ENCODE data around the gene DPPA5.
"Not testable (repeated sequence)": the region's sequence is repeated elsewhere in the genome, so short reads cannot be mapped to it uniquely, and the experiment has no call there.

Gene DPPA5

DNA sequence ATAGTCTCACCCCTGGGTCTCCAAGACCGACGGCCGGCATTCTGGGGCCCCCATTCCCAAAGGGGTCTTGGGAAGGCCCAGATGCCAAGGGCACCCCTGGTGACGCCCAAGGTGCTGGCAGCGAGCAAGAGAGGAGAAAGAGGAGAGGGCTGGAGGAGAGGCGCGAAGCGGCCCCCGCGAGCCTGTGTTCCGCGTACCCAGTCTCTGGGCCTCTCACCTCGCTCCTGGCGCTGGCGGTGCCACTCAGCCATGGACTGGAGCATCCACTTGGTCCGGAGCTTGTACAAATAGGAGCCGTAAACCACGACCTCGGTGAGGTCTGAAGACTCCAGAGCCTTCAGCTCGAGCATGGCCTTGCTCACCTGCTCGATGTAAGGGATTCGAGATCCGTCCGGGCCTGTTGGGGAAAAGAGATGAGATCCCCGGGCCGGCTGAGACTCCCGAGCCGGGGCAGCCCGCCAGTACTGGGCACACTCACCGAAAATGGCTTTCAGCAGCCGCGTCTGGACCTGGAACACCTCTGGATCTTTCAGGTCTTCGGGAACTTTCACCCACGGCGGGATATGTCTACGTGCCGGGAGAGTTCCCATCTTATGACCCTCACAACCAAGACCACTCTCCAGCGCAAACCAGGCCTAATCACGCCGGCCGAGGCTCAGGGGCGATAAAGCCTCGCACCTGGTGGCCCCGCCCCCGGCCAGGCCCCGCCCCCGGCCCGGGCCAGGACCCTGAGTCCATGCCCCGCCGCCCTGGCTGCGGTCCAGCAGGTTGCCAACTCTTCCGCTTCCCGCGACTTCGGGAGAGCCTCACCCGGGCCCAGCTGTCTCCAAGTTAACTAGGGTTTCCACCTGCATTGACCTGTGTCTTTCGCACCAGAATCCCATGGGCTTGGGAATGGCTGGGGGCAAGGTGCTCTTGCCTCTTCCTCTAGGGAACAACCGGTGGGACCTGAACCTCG lies at the start of gene DPPA5:
Gene DPPA5 (minus strand): TSS at position 641 of the 958 bp plus-strand sequence. CDS start 51 bp downstream, at position 590.
- DNase-seq (ENCODE audit: low read depth) = no peak
- TF ChIP-seq, protein P1, sequence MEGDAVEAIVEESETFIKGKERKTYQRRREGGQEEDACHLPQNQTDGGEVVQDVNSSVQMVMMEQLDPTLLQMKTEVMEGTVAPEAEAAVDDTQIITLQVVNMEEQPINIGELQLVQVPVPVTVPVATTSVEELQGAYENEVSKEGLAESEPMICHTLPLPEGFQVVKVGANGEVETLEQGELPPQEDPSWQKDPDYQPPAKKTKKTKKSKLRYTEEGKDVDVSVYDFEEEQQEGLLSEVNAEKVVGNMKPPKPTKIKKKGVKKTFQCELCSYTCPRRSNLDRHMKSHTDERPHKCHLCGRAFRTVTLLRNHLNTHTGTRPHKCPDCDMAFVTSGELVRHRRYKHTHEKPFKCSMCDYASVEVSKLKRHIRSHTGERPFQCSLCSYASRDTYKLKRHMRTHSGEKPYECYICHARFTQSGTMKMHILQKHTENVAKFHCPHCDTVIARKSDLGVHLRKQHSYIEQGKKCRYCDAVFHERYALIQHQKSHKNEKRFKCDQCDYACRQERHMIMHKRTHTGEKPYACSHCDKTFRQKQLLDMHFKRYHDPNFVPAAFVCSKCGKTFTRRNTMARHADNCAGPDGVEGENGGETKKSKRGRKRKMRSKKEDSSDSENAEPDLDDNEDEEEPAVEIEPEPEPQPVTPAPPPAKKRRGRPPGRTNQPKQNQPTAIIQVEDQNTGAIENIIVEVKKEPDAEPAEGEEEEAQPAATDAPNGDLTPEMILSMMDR (IDR thresholded peaks at IDR 0.05; ENCODE audit: low read length, missing control alignments) = no peak
- H3K4me3 ChIP-seq (replicated peaks; ENCODE audit: low read depth, low read length) = no peak within 1 kb of the TSS

- DNase-seq (ENCODE audit: low read depth) = no peak
- no peak overlapping the region for H3K4me3 ChIP-seq (replicated peaks; ENCODE audit: low read depth, low read length)
- TF ChIP-seq, protein P1 (IDR thresholded peaks at IDR 0.05; ENCODE audit: low read length, missing control alignments) = no peak
Measured at GRCh38 chr6:73400656-73401055, 46.6 kb upstream of the DPPA5 start.

GRCh38 chr6:73395875-73396274 lies 41.8 kb upstream of the DPPA5 start:
- no peak for DNase-seq (ENCODE audit: low read depth)
- no peak overlapping the region for H3K4me3 ChIP-seq (replicated peaks; ENCODE audit: low read depth, low read length)
- TF ChIP-seq, protein P1 (IDR thresholded peaks at IDR 0.05; ENCODE audit: low read length, missing control alignments) = no peak

DNA sequence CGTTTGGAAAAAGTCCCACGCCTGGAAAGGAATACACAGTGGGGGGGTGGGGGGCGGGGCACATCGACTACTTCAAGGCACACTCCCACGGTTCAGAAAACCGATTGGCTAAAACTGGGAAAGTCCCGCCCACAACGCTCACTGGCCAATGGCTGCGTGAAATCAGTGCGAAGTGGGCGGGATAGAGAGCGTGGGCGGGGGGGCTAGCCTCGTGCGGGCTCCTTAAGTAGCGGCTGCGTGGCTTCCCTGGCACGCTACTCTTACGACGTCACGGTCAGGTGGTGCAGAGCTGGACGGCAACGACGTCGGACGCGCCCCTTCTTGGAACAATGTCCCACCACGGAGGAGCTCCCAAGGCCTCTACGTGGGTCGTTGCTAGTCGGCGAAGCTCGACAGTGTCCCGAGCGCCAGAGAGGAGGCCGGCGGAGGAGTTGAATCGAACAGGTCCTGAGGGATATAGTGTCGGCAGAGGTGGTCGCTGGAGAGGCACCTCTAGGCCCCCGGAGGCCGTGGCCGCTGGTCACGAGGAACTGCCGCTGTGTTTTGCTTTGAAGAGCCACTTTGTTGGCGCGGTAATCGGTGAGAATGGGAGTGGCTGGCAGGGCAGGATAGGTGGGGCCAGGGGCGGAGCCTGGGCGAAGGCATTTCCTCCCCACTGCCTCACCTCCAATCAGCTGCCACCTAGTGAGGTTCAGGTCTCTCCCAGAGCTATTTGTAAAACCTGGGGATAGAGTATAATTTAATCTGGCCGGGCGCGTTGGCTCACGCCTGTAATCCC lies 40.7 kb upstream of the DPPA5 start, which contains the start of gene DDX43:
Gene DDX43 (plus strand): TSS at position 252 of the 778 bp plus-strand sequence. CDS start 78 bp downstream, at position 330.
- TF ChIP-seq, protein P1 (IDR thresholded peaks at IDR 0.05; ENCODE audit: low read length, missing control alignments) = no peak
- peak within 1 kb of the TSS; percentile 25 for H3K4me3 ChIP-seq (replicated peaks; ENCODE audit: low read depth, low read length)
- DNase-seq (ENCODE audit: low read depth) = peak; percentile 60

- TF ChIP-seq, protein P1 (IDR thresholded peaks at IDR 0.05; ENCODE audit: low read length, missing control alignments) = no peak
- no peak overlapping the region for H3K4me3 ChIP-seq (replicated peaks; ENCODE audit: low read depth, low read length)
- DNase-seq (ENCODE audit: low read depth) = no peak
Measured at GRCh38 chr6:73393278-73393677, 39.2 kb upstream of the DPPA5 start.

GRCh38 chr6:73392188-73392587 lies 38.1 kb upstream of the DPPA5 start:
- not testable (repeated sequence) for H3K4me3 ChIP-seq (replicated peaks; ENCODE audit: low read depth, low read length)
- DNase-seq (ENCODE audit: low read depth) = peak; percentile 16

GRCh38 chr6:73391675-73392074 lies 37.6 kb upstream of the DPPA5 start:
- TF ChIP-seq, protein P1 (IDR thresholded peaks at IDR 0.05; ENCODE audit: low read length, missing control alignments) = no peak
- H3K4me3 ChIP-seq (replicated peaks; ENCODE audit: low read depth, low read length) = no peak overlapping the region
- DNase-seq (ENCODE audit: low read depth) = no peak
